ENCODE measurements around the gene MCOLN3. TPM values are rescaled to one million over a fixed set of nuclear protein-coding genes. Genes with fewer than 3 reads are reported as not detected.

The MCOLN3 gene
- total RNA-seq, 1 donor from 2014 or later, result 0.47 TPM

DNA sequence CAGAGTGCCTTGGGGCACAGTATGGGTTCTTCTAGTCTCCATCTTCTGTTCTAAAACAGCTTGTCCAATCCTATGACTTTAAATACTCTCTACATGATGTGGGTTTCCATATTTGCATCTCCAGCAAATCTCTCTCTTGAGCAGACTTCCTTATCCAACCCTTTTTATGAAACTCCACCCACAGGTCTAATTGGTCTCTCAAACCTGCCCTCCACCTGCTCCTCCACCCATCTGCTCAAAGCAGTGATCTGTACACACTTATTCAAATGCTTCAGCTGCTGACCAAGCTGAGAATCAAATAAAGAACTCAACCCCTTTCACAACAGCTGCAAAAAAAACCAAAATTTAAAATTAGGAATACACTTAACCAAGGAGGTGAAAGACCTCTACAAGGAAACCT, 62.9 kb downstream of the MCOLN3 start:
- Histone ChIP-seq H3K4me2 (no peak overlapping the region), H3K27ac (no peak overlapping the region), H3K79me2 (ENCODE audit: low read depth) (no peaks in the 10 kb centered on the region), H3K9me3 (ENCODE audit: low read depth) (no peaks in the 10 kb centered on the region), H3F3A (ENCODE audit: low read depth) (no peaks in the 10 kb centered on the region), H3K4me1 (no peaks in the 10 kb centered on the region), H2AFZ (replicated peaks) (no peak overlapping the region), H3K36me3 (no peaks in the 10 kb centered on the region), H4K20me1 (ENCODE audit: low read depth) (no peaks in the 10 kb centered on the region), H3K27me3 (no peaks in the 10 kb centered on the region), H3K4me3 (no peak overlapping the region), H3K9ac (no peak overlapping the region)
- H3K27me3 Mint-ChIP-seq (ENCODE audit: insufficient read depth, low read depth), result peaks cover 7% of the 10 kb centered on the region
- no peak for DNase-seq (ENCODE audit: low spot score)
- no peaks in the 10 kb centered on the region for H3K36me3 Mint-ChIP-seq
- H3K4me3 Mint-ChIP-seq, result no peak overlapping the region
- H3K27ac Mint-ChIP-seq, result no peak overlapping the region
- H3K9me3 Mint-ChIP-seq, result no peaks in the 10 kb centered on the region
- TF ChIP-seq EZH2 (IDR thresholded peaks at IDR 0.05) (no peak), CTCF (IDR thresholded peaks at IDR 0.05) (no peak), EZH2phosphoT487 (IDR thresholded peaks at IDR 0.05) (no peak)
- H3K4me1 Mint-ChIP-seq, result no peaks in the 10 kb centered on the region

DNA sequence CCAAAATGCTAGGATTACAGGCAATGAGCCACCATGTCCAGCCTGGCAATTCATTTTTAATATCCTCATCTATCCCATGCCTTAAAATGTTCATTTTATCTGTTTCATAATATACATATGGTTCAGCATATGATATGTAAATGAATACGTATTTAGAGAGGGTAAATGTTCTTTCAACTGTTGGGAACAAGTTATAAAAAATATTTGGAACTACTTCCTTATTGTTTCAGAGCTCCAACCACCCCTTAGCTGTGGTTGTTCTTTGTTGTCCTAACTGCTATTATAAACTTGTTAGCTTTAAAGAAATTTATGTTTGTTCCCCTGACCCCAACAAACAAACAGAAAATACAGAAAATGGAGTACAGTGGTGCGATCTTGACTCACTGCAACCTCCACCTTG, 65.9 kb downstream of the MCOLN3 start:
- TF ChIP-seq EZH2 (IDR thresholded peaks at IDR 0.05), result no peak
- TF ChIP-seq EZH2phosphoT487 (IDR thresholded peaks at IDR 0.05), result no peak
- TF ChIP-seq CTCF (IDR thresholded peaks at IDR 0.05), result no peak
- H3K9me3 Mint-ChIP-seq, result peaks cover 6% of the 10 kb centered on the region
- no peak overlapping the region for H3K9ac ChIP-seq
- H3K27me3 Mint-ChIP-seq (ENCODE audit: insufficient read depth, low read depth), result peaks cover 3% of the 10 kb centered on the region
- H3K79me2 ChIP-seq (ENCODE audit: low read depth), result no peaks in the 10 kb centered on the region
- no peaks in the 10 kb centered on the region for H3K9me3 ChIP-seq (ENCODE audit: low read depth)
- H3K4me1 ChIP-seq, result no peaks in the 10 kb centered on the region
- no peaks in the 10 kb centered on the region for H3K36me3 Mint-ChIP-seq
- H3K27me3 ChIP-seq, result no peaks in the 10 kb centered on the region
- H3K4me3 Mint-ChIP-seq, result no peak overlapping the region
- H3K4me2 ChIP-seq, result no peak overlapping the region
- no peaks in the 10 kb centered on the region for H3K36me3 ChIP-seq
- H3K27ac Mint-ChIP-seq, result no peak overlapping the region
- no peak overlapping the region for H2AFZ ChIP-seq (replicated peaks)
- no peak overlapping the region for H3K4me3 ChIP-seq
- H3K27ac ChIP-seq, result no peak overlapping the region
- H3K4me1 Mint-ChIP-seq, result no peaks in the 10 kb centered on the region
- H4K20me1 ChIP-seq (ENCODE audit: low read depth), result no peaks in the 10 kb centered on the region
- DNase-seq (ENCODE audit: low spot score), result no peak
- H3F3A ChIP-seq (ENCODE audit: low read depth), result no peaks in the 10 kb centered on the region

GRCh38 chr1:84975035-84975434, 73.3 kb downstream of the MCOLN3 start:
- Histone ChIP-seq H4K20me1 (ENCODE audit: low read depth) (no peaks in the 10 kb centered on the region), H3K36me3 (no peaks in the 10 kb centered on the region), H3K4me3 (no peak overlapping the region), H3K9ac (no peak overlapping the region), H3K79me2 (ENCODE audit: low read depth) (no peaks in the 10 kb centered on the region), H3F3A (ENCODE audit: low read depth) (no peaks in the 10 kb centered on the region), H2AFZ (replicated peaks) (no peak overlapping the region), H3K27me3 (no peaks in the 10 kb centered on the region), H3K4me2 (no peak overlapping the region), H3K4me1 (no peaks in the 10 kb centered on the region), H3K27ac (no peak overlapping the region), H3K9me3 (ENCODE audit: low read depth) (no peaks in the 10 kb centered on the region)
- Mint-ChIP-seq H3K9me3 (peaks cover 6% of the 10 kb centered on the region), H3K36me3 (no peaks in the 10 kb centered on the region), H3K27ac (no peak overlapping the region), H3K4me1 (no peaks in the 10 kb centered on the region), H3K4me3 (no peak overlapping the region), H3K27me3 (ENCODE audit: insufficient read depth, low read depth) (peaks cover 6% of the 10 kb centered on the region)
- DNase-seq (ENCODE audit: low spot score), result no peak
- TF ChIP-seq EZH2 (IDR thresholded peaks at IDR 0.05), result no peak
- TF ChIP-seq CTCF (IDR thresholded peaks at IDR 0.05), result no peak
- TF ChIP-seq EZH2phosphoT487 (IDR thresholded peaks at IDR 0.05), result no peak

Data from neural progenitor cell (in vitro differentiated cells).